ENCODE results near the gene FAM50A.
A peak's percentile ranks its signal among the peaks of the same experiment; 100 is the strongest.
"Not testable (repeated sequence)": the region's sequence is repeated elsewhere in the genome, so short reads cannot be mapped to it uniquely, and the experiment has no call there.

Gene FAM50A

GRCh38 chrX:154487518-154488290, 43.8 kb downstream of the FAM50A start:
- in situ Hi-C loops (cut with HindIII; ENCODE audit: low pct_unique_long_range_greater_than_20kb, low sequenced_read_pairs) = no loop called here
- no peak for TF ChIP-seq JUND (IDR thresholded peaks at IDR 0.05; ENCODE audit: low read depth)

DNA sequence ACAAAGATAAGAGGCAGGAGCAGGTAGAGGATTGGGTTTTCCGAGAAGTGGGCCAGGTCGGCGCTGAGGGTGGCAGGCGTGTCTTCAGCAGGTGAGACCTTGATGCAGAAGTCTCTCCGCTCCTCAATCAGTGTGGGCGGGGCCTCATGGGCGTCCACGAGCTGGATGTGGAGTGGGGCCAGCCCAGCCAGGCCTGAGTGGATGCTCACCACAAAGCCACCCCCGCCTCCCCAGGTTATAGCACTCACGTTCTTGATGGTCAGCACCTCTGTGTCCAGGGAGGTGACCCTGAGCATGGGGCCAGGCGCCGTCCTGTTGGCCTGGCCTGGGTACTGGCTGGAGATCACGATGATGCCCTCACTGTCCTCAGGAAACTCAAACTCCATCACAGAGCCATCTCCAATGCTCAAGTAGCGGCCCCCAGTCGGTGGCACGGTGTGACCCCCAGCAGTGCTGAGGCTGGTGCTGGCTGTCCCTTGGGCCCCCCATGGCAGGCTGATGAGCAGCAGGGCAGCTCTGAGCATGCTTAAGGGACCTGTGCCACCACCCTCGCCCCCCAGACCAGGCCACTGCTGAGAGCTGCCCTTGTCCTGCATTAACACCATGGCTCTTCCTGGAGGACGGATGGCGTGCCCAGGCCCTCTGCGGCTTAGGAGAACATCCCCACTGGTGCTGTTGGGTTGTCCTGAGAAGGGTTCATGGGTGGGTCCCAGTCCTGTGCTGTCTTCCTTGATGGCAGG, 44.6 kb downstream of the FAM50A start:
- DNase-seq (ENCODE audit: low read depth in 1 of 2, low spot score in 1 of 2) = no peak
- in situ Hi-C loops (cut with HindIII; ENCODE audit: low pct_unique_long_range_greater_than_20kb, low sequenced_read_pairs) = no loop called here
- TF ChIP-seq JUND (IDR thresholded peaks at IDR 0.05; ENCODE audit: low read depth) = no peak

More at GRCh38 chrX:154487518-154488290, 43.8 kb downstream of the FAM50A start:
- no peak for DNase-seq (ENCODE audit: low read depth in 1 of 2, low spot score in 1 of 2)

DNA sequence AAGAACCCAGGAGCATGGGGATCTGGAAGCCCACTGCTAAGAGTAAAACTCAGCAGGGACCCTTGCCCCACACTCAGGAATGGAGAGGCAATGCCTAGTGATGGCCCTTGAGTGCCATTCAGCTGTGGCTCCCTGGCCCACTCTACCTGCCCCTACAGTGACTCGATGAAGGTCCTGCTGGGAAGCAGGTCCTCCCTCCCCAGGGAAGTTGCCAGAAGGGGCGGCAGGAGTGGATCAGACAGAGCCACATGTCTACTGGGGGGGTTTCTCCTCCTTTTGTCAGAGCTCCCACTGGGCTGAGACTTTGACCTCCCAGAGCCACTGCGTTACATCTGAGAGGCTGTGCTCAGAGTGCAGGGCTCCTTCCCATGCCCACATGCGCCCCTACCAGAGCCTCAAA, 45.2 kb downstream of the FAM50A start:
- TF ChIP-seq JUND (IDR thresholded peaks at IDR 0.05; ENCODE audit: low read depth) = no peak
- in situ Hi-C loops (cut with HindIII; ENCODE audit: low pct_unique_long_range_greater_than_20kb, low sequenced_read_pairs) = no loop called here
- no peak for DNase-seq (ENCODE audit: low read depth in 1 of 2, low spot score in 1 of 2)

DNA sequence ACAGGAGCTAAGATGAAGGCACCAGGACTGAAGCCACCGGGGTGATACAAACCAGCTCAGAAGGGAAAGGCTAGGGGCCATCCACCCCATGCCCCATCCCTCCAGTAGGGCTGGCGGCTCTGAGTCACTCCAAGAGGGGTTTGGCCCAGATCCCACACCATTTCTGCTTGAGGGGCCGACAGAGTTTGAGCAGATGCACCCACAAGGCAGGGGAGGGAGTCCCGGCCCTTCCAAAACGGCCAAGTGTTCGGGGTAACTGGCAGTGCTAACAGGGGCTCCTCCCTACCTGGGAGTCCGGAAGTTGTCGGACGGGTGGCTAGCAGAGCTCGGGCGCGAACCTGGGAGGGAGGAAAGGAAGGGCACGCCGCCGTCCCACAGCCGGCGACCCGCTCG, 46.1 kb downstream of the FAM50A start:
- peak in 1 of 2 experiments; percentile 5 for DNase-seq (ENCODE audit: low read depth in 1 of 2, low spot score in 1 of 2)
- TF ChIP-seq JUND (IDR thresholded peaks at IDR 0.05; ENCODE audit: low read depth) = no peak
- in situ Hi-C loops (cut with HindIII; ENCODE audit: low pct_unique_long_range_greater_than_20kb, low sequenced_read_pairs) = no loop called here

GRCh38 chrX:154490414-154491083, 46.6 kb downstream of the FAM50A start, which contains the start of gene SLC10A3:
Gene SLC10A3 (minus strand): TSS chrX:154490629. CDS start chrX:154488940, 1,689 bp downstream.
- TF ChIP-seq JUND (IDR thresholded peaks at IDR 0.05; ENCODE audit: low read depth) = no peak
- peak; percentile 77 to 91 for DNase-seq (ENCODE audit: low read depth in 1 of 2, low spot score in 1 of 2)
- in situ Hi-C loops (cut with HindIII; ENCODE audit: low pct_unique_long_range_greater_than_20kb, low sequenced_read_pairs) = no loop called here

GRCh38 chrX:154494715-154495114, 50.8 kb downstream of the FAM50A start:
- no peak for DNase-seq (ENCODE audit: low read depth in 1 of 2, low spot score in 1 of 2)
- TF ChIP-seq JUND (IDR thresholded peaks at IDR 0.05; ENCODE audit: low read depth) = no peak
- in situ Hi-C loops (cut with HindIII; ENCODE audit: low pct_unique_long_range_greater_than_20kb, low sequenced_read_pairs) = no loop called here

DNA sequence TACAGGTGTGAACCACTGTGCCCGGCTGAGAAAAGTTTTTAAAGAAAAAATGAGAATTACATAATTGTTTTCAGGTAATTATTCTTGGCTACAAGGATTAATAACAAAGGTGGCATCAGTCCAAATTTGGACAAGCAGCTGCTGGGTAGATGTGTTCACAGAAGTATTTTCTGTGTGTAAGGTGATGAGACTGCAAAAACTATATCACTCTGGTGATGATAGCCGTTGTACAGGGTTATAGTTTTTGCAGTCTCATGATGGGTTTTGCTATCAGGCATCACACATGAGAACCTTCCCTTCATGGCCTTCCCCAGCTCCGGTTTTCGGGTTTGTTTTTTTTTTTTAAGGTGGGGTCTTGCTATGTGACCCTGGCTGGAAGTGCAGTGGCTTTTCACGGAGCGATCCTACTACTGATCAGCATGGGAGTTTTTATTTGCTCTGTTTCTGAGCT, 51.6 kb downstream of the FAM50A start:
- in situ Hi-C loops (cut with HindIII; ENCODE audit: low pct_unique_long_range_greater_than_20kb, low sequenced_read_pairs) = no loop called here
- no peak for TF ChIP-seq JUND (IDR thresholded peaks at IDR 0.05; ENCODE audit: low read depth)
- no peak for DNase-seq (ENCODE audit: low read depth in 1 of 2, low spot score in 1 of 2)

DNA sequence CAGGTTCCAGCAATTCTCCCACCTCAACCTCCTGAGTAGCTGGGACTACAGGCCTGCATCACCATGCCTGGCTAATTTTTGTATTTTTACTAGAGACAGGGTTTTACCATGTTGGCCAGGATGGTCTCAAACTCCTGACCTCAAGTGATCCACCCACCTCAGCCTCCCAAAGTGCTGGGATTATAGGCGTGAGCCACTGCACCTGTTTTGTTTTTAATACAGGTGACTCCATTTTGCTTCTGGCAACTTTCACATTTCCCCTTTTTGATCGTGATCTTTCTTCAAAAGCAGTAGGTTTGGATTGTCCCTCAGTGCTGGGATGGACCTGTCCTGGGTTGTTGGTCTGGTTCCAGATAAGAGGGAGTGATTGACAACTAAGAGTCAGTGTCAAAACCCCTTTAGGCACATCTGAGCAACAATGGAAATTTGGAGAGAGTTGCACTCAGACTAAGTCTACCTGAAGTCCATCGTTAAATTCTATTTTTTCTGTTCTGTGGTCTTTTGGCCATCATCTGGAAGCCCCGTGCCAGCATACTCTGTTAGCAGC, 52.7 kb downstream of the FAM50A start:
- in situ Hi-C loops (cut with HindIII; ENCODE audit: low pct_unique_long_range_greater_than_20kb, low sequenced_read_pairs); DNase-seq (ENCODE audit: low read depth in 1 of 2, low spot score in 1 of 2): not testable (repeated sequence)

Measured in T47D (cell line).